ENCODE measurements around the gene AHCYL2.
"Not testable (repeated sequence)": the region's sequence is repeated elsewhere in the genome, so short reads cannot be mapped to it uniquely, and the experiment has no call there.

AHCYL2 gene

DNA sequence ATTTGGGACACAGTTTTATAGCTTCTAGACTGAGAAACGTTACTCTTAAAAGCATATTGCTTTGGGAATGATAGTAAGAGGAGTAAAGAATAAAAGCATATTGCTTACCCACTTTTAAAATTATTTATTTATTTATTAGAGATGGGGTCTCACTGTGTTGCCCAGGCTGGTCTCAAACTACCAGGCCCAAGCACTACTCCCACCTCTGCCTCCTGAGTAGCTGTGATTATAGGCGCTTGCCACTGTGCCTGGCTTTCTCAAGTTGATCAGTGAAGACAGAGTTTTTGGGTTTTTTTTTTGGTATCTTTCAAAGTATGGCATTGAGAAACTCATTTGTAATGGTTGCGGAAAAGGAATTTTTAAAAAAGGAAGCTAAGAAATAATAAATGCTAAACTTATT, 68.0 kb downstream of the AHCYL2 start:
- DNase-seq (ENCODE audit: low read depth) = no peak

GRCh38 chr7:129295015-129295423, 70.2 kb downstream of the AHCYL2 start:
- DNase-seq (ENCODE audit: low read depth) = no peak

DNA sequence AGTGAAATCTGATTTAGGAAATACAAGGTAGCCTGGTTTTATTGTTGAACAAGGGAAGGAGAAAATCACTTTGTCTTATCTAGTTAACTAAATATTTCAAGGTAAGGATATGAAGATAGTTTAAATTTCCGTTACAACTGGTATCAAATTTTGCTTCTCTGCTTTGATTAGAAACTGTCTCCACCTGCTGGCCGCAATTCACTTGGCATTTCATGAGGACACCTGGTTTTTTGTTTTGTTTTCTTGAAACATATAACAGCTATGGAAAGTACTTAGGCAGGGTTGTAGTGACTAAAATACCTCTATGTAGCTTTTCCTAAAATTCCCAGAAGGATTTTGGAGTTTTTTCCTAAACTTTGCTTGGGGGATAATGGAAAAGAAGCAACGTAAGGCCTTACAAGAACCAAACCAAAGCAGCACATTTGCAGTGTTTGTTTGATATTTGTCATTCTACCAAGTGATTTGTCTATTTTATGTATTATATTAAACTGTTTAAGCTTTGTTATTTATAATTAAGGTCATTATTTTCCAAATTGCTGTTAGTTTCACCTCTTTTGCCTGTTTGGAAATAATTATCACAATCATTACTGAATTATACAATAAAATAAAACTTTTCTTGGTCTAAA, 73.6 kb downstream of the AHCYL2 start:
- peak; percentile 19 for DNase-seq (ENCODE audit: low read depth)

DNA sequence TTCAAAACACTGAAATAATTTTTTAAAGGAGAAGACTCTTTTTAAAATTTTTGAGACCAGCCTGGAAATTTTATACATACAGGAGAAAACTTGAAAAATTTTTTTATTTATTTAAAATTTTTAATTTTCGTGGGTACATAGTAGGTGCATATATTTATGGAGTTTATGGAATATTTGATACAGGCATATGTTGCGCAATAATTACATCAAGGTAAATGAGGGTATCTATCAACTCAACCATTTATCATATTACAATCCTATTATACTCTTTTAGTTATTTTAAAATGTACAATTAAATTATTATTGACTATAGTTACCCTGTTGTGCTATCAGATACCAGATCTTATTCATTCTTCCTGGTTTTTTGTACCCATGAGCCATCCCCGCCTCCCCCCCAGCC, 75.1 kb downstream of the AHCYL2 start:
- DNase-seq (ENCODE audit: low read depth) = no peak

- not testable (repeated sequence) for DNase-seq (ENCODE audit: low read depth)
Measured at GRCh38 chr7:129300299-129300698, 75.5 kb downstream of the AHCYL2 start.

DNA sequence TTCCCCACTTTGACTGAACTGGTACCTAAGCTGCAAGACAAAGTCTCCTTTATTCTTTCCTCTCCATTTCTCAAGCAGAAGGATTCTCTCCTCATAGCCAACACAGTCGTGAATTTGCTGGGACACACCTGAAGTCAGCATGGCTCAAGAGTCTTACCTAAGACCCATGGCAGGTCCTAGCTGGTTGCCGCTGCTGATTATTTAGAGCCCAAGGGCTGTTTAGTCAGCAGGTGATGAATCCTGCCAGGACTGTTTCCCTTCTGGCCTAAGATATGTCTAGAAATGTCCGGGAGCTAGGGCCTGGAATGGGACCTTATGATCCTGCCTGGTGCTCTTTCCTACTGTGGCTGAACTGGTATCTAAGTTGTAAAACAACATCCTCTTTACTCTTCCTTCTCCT, 82.8 kb downstream of the AHCYL2 start:
- DNase-seq (ENCODE audit: low read depth) = no peak

- DNase-seq (ENCODE audit: low read depth) = no peak
Measured at GRCh38 chr7:129308047-129308446, 83.2 kb downstream of the AHCYL2 start.

DNA sequence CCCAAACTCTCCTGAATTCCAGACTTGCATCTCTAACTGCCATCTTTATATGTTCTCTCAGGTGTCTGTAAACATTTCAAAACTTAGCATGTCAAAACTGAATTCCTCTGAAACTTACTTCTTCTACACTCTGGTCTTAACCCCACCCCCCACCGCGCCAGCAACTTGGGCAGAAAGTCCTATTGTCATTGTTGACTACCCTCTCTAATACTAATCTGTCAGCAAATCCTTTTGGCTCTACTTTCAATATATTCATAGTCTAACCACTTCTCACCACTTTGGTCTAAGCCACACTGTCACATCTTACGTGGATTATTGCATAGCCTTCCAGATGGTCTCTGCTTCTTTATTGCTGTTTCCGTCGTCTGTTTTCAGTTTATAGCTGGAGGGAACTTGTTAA, 86.6 kb downstream of the AHCYL2 start:
- DNase-seq (ENCODE audit: low read depth) = no peak

DNA sequence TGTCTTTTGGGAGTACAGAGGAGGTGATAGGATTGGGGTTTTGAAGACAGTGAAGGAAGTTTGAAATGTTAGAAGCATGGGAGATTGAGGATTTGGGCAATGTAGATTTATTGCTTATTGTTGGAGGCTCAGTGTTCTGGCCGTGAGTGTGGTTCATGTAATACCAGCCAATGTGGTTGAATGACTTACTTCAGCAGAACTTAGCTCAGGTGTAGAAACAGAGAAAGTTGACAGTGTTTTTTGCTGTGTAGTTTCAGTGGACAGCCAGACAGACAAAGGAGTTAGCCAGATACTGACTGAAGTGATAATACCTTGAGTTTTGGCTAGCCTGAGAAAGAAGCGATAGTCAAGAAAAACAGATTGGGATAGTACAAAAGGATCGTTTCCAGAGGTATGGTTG, 88.5 kb downstream of the AHCYL2 start:
- no peak for DNase-seq (ENCODE audit: low read depth)

DNA sequence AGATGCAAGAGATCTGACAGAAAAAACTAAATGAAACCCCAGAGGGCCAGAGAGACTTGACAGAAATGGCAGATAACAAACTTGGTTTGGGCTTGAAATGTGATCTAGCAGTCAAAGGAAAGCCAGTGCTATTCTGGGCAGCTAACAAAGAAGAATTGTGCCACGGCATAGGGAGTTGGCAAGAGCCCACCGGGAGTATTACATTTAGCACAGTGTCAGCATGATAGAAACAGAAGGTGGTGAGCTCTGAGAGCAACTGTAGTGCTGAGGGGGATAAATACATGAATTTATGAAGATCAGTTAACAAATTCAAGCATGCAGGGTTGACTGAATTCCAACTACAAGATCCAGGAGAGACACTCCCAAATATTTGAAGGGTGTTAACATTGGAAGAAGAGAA, 91.1 kb downstream of the AHCYL2 start:
- DNase-seq (ENCODE audit: low read depth) = no peak

- DNase-seq (ENCODE audit: low read depth) = no peak
Measured at GRCh38 chr7:129317450-129317849, 92.6 kb downstream of the AHCYL2 start.

DNA sequence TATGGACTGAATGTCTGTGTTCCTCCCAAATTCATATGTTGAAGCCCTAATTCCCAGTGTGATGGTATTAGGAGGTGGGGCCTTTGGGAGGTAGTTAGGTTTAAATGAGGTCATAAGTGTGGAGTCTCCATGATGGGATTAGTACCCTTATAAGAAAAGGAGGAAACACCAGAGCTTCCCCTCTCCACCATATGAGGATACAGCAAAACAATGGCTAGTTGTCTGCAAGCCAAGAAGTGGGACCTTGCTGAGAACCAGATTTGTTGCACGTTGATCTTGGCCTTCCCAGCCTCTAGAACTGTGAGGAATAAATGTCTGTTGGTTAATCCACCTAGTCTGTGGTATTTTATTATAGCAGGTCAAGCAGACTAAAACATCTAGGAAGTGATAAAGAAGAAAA, 102.2 kb downstream of the AHCYL2 start:
- DNase-seq (ENCODE audit: low read depth) = no peak

DNA sequence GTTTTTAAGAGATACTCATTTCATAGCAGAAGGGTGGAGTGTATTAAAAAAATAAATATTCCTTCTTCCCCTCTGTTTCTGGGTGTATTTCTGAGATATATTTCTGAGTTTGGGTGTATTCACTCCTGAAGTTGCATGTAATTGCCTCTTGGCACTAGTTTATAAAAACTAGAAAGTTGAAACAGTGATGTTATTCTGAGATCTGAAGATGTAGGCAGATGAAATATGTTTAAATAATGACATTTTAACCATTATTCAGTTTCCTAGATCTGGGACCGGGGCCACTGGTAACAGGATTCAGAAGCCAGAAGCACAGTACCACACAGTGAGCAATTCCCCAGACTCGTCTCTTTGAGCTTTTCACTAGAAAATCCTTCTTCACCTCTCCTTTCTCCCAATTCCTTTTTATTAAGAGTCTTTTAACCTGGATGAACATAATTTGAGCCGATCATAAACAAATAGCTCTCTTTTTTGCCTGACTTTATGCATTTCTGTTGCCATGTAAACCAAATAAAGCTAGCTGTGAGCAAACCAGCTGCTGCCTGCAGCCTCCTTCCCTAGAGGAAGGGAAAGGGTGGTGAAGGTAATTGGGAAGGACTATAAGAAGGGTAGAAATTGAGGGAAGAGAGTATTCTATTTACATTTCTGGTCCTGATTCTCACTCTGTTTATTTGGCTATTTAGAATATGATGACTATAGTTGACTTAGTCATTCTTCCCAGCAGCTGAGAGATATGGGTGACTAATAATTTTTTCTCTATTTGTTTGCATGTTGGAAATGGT, 107.6 kb downstream of the AHCYL2 start:
- no peak for DNase-seq (ENCODE audit: low read depth)

DNA sequence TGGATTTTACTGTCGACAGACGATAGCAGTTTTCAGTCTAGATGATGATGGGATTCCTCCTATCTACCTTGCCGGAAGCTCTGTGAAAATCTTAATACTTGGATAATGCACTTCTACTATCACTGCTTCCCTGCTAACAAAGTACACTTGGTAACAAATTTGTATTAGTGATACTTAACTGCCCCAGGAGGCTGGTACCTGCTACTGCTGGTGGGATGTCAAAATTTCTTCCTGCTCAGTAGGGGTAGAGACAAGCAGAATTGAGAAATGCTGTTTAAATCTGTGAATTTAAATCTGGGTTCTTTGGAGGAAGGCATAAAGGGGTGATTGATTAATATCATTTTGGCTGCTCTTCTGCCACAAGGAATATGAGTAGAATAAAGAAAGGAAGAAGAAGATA, 109.6 kb downstream of the AHCYL2 start:
- DNase-seq (ENCODE audit: low read depth) = no peak

DNA sequence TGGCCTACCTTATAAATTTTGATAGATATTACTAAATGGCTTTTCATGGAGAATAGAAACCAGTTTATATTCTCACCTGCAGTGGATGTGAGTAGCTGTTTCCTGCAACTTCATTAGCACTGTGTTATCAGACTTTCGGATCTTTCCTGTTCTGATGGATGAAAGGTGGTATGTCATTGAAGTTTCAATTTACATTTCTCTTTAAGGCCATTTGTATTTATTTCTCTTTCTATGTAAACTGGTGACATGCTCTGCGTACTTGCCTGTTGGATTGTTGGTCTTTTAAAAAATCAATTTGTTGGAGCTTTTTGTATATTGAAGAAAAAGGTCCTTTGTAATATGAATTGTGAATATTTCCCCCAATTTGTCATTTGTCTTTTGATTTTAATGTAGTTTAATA, 113.6 kb downstream of the AHCYL2 start:
- no peak for DNase-seq (ENCODE audit: low read depth)

DNA sequence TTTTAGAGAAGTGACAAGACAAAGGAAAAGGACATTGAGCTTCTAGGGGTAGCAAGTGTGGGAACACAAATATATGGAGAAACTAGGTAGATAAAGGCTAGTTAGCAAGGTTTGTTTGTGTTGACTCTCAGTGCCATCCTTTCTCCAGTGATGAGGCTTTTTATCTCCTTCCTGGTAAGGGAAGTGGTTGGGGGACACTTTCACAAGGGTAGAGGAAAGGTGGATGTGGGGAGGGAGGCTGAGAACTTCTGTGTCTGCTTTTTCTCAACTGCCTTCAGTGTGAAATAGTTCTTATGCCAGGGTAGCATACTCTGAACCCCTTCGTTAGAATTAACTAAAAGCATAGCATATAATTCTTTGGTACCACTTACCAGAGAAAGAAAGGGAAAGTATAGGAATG, 116.4 kb downstream of the AHCYL2 start:
- DNase-seq (ENCODE audit: low read depth) = no peak

GRCh38 chr7:129341816-129342806, 117.3 kb downstream of the AHCYL2 start:
- DNase-seq (ENCODE audit: low read depth) = no peak

- DNase-seq (ENCODE audit: low read depth) = no peak
Measured at GRCh38 chr7:129343099-129343700, 118.4 kb downstream of the AHCYL2 start.

GRCh38 chr7:129347330-129347729, 122.5 kb downstream of the AHCYL2 start:
- no peak for DNase-seq (ENCODE audit: low read depth)

DNA sequence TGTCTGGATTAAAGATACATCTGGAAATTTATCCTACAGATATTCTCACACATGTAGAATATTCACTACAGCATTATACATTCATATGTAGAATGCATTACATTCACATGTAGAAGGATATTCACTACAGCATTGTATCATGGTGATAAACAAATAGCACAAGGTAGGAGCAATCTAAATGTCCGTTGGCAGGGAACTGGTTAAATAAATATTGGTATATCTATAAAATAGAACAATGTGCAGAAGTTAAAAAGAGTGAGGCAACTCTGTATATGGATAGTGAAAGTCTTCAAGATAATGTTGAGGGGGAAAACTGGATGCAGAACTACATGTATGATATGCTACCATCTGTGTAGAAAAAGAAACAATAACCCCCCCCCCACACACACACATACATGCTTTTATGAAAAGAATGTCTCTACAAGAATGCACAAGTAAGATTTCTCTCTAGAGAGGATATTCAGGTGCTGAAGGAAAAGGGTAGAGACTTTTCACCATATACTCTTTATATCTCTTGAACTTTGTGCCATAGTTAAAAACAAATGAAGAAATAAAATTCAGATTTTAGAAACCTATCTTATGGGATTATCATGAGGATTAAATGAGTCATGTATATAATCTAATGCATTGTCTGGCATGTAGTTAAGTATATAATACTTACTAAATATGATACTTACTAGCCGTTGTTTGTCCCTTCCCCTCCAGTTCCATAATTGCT, 123.4 kb downstream of the AHCYL2 start:
- no peak for DNase-seq (ENCODE audit: low read depth)

DNA sequence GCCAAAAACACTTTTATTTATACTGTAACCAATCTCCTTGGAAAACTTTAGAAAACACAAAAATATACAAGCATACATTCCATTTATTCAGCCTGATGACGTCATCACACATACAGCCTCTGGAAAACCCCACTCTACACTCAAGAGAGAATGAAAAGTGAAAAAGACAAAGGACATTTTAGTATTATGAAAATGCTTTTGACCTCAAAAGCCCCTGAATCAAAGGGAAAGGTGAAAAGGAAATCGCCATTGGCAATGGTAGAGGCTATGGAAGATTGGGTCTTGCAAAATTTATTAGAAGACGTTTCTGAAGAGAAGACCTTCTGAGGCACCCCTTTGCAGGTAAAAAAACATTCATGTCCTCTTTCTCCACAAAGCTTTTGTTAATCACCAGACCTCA, 126.5 kb downstream of the AHCYL2 start:
- DNase-seq (ENCODE audit: low read depth) = no peak

GRCh38 chr7:129353104-129353503, 128.3 kb downstream of the AHCYL2 start:
- DNase-seq (ENCODE audit: low read depth) = not testable (repeated sequence)

Measured in stimulated activated CD4-positive, alpha-beta T cell treated with anti-CD3 and anti-CD28 coated beads, Interleukin-2, amount 100 ng/mL, for 4 hours (primary cell).